Fibroblast of skin of left quadriceps (primary cell): ENCODE measurements around the gene KCNN2.

Source experiments
- DNase-seq, 2 experiments: peaks; one replicate each; pipeline ENCODE4 v3.0.0-alpha.2; 2013; ENCODE audit warnings: low read depth in 2 of 2

KCNN2 gene

GRCh38 chr5:114544561-114544960 lies 182.7 kb downstream of the KCNN2 start:
- DNase-seq: no peak
